H9 (cell line): ENCODE results near the gene RPS6KB1. TPM values are rescaled to one million over a fixed set of nuclear protein-coding genes. Genes with fewer than 3 reads are reported as not detected.

Experiments used
- DNase-seq: peaks from one replicate; pipeline ENCODE4 v3.0.0-alpha.2; 2017
- H2AFZ ChIP-seq: one replicate; pipeline ENCODE4 v1.6.1; 2013; ENCODE audit warnings: mild to moderate bottlenecking, low read length, control low read depth, moderate library complexity
- H2AK5ac ChIP-seq: 2 replicates; pipeline ENCODE4 v1.6.1; 2013; ENCODE audit warnings: low read length, control low read depth, mixed read lengths; ENCODE audit not compliant: insufficient read length
- H2BK120ac ChIP-seq: one replicate; pipeline ENCODE4 v1.6.1; 2013; ENCODE audit warnings: low read depth, mild to moderate bottlenecking, low read length, control low read depth, inconsistent platforms; ENCODE audit not compliant: poor library complexity, severe bottlenecking
- H2BK12ac ChIP-seq: 2 replicates; pipeline ENCODE4 v1.6.1; 2013; ENCODE audit warnings: low read length, control low read depth, mixed read lengths, low read depth; ENCODE audit not compliant: insufficient read length
- H2BK15ac ChIP-seq: 2 replicates; pipeline ENCODE4 v1.6.1; 2013; ENCODE audit warnings: low read depth, low read length, control low read depth
- H2BK20ac ChIP-seq: one replicate; pipeline ENCODE4 v1.6.1; 2013; ENCODE audit warnings: low read depth, mild to moderate bottlenecking, low read length, control low read depth, inconsistent platforms; ENCODE audit not compliant: poor library complexity, severe bottlenecking
- H2BK5ac ChIP-seq: 2 replicates; pipeline ENCODE4 v1.6.1; 2013; ENCODE audit warnings: low read length, control low read depth, mixed read lengths; ENCODE audit not compliant: insufficient read length
- H3K14ac ChIP-seq: 2 replicates; pipeline ENCODE4 v1.6.1; 2013; ENCODE audit warnings: low read length, control low read depth; ENCODE audit not compliant: insufficient read depth
- H3K18ac ChIP-seq: 2 replicates; pipeline ENCODE4 v1.6.1; 2013; ENCODE audit warnings: low read depth, mild to moderate bottlenecking, mixed read lengths, low read length, control low read depth; ENCODE audit not compliant: insufficient read length
- H3K23ac ChIP-seq: 2 replicates; pipeline ENCODE4 v1.6.1; 2013; ENCODE audit warnings: low read length, control low read depth, mixed read lengths, low read depth; ENCODE audit not compliant: insufficient read length
- H3K23me2 ChIP-seq: 2 replicates; pipeline ENCODE4 v1.6.1; 2013; ENCODE audit warnings: low read depth, mild to moderate bottlenecking, mixed read lengths, low read length, control low read depth; ENCODE audit not compliant: insufficient read length, poor library complexity, severe bottlenecking
- H3K27ac ChIP-seq: 2 replicates; pipeline ENCODE4 v1.5.1; 2013; ENCODE audit warnings: low read length, control low read depth, mixed read lengths, low read depth; ENCODE audit not compliant: insufficient read length
- H3K27me3 ChIP-seq: 2 replicates; pipeline ENCODE4 v1.6.1; 2013; ENCODE audit warnings: low read length, control low read depth, inconsistent platforms; ENCODE audit not compliant: insufficient read depth
- H3K4ac ChIP-seq: 2 replicates; pipeline ENCODE4 v1.6.1; 2013; ENCODE audit warnings: low read depth, mild to moderate bottlenecking, control low read depth, inconsistent platforms, low read length, moderate library complexity
- H3K4me1 ChIP-seq: 2 replicates; pipeline ENCODE4 v1.6.1; 2013; ENCODE audit warnings: low read length, control low read depth, inconsistent platforms; ENCODE audit not compliant: insufficient read depth
- H3K4me2 ChIP-seq: 2 replicates; pipeline ENCODE4 v1.6.1; 2013; ENCODE audit warnings: low read length, control low read depth, mixed read lengths; ENCODE audit not compliant: insufficient read length, insufficient read depth
- H3K56ac ChIP-seq: 2 replicates; pipeline ENCODE4 v1.6.1; 2013; ENCODE audit warnings: low read depth, mild to moderate bottlenecking, mixed read lengths, low read length, control low read depth; ENCODE audit not compliant: insufficient read length
- H3K79me1 ChIP-seq: 2 replicates; pipeline ENCODE4 v1.6.1; 2013; ENCODE audit warnings: low read depth, mild to moderate bottlenecking, moderate library complexity, low read length, control low read depth, inconsistent platforms; ENCODE audit not compliant: insufficient read depth, poor library complexity, severe bottlenecking
- H3K79me2 ChIP-seq: 2 replicates; pipeline ENCODE4 v1.6.1; 2013; ENCODE audit warnings: low read length, control low read depth, inconsistent platforms; ENCODE audit not compliant: insufficient read depth
- H3K9ac ChIP-seq: 2 replicates; pipeline ENCODE4 v1.6.1; 2013; ENCODE audit warnings: low read length, control low read depth, mixed read lengths; ENCODE audit not compliant: insufficient read length; ENCODE audit errors: extremely low read depth
- H3K9me3 ChIP-seq: one replicate; pipeline ENCODE4 v1.6.1; 2013; ENCODE audit warnings: low read depth, low read length, inconsistent platforms; ENCODE audit not compliant: control insufficient read depth
- H3T11ph ChIP-seq: one replicate; pipeline ENCODE4 v1.6.1; 2013; ENCODE audit warnings: mild to moderate bottlenecking, low read length, control low read depth, inconsistent platforms
- H4K20me1 ChIP-seq: one replicate; pipeline ENCODE4 v1.6.1; 2013; ENCODE audit not compliant: control insufficient read depth, insufficient read length, insufficient read depth
- H4K5ac ChIP-seq: 2 replicates; pipeline ENCODE4 v1.6.1; 2013; ENCODE audit warnings: low read depth, mild to moderate bottlenecking, mixed read lengths, low read length, control low read depth; ENCODE audit not compliant: insufficient read length
- H4K8ac ChIP-seq: replicated peaks from 2 replicates; pipeline ENCODE4 v1.6.1; 2013; ENCODE audit warnings: low read length, control low read depth, mixed read lengths, low read depth; ENCODE audit not compliant: insufficient read length
- H4K91ac ChIP-seq: 2 replicates; pipeline ENCODE4 v1.6.1; 2013; ENCODE audit warnings: low read depth, mild to moderate bottlenecking, moderate library complexity, mixed read lengths, low read length, control low read depth; ENCODE audit not compliant: insufficient read length
- H3K27ac Mint-ChIP-seq, 3 experiments: 2 replicates in 2 of 3; 3 replicates in 1 of 3; pipeline ENCODE4 v1.8.0; 2020 to 2021; ENCODE audit warnings: mixed read lengths in 3 of 3, mild to moderate bottlenecking in 1 of 3, moderate library complexity in 1 of 3
- H3K27me3 Mint-ChIP-seq: 2 replicates; pipeline ENCODE4 v1.8.0; 2021; ENCODE audit warnings: low read depth, mild to moderate bottlenecking, moderate library complexity, mixed read lengths
- H3K36me3 Mint-ChIP-seq, 3 experiments: 2 replicates in 2 of 3; 3 replicates in 1 of 3; pipeline ENCODE4 v1.8.0; 2020 to 2021; ENCODE audit warnings: low read depth in 3 of 3, mixed read lengths in 3 of 3; ENCODE audit not compliant: insufficient read depth in 1 of 3
- H3K4me1 Mint-ChIP-seq, 2 experiments: 2 replicates each; pipeline ENCODE4 v1.8.0; 2020; ENCODE audit warnings: mixed read lengths in 2 of 2
- H3K4me3 Mint-ChIP-seq, 2 experiments: 2 replicates in 1 of 2; 3 replicates in 1 of 2; pipeline ENCODE4 v1.8.0; 2020 to 2021; ENCODE audit warnings: mild to moderate bottlenecking in 2 of 2, mixed read lengths in 2 of 2, moderate library complexity in 1 of 2
- H3K9me3 Mint-ChIP-seq, 2 experiments: 2 replicates in 1 of 2; 3 replicates in 1 of 2; pipeline ENCODE4 v1.8.0; 2020; ENCODE audit warnings: mild to moderate bottlenecking in 2 of 2, mixed read lengths in 2 of 2, moderate library complexity in 1 of 2
- CTCF ChIP-seq: fragments of 200-600 bp; sonication (generic); conservative IDR thresholded peaks from 3 replicates; pipeline ENCODE4 v1.8.0; 2021; ENCODE audit warnings: antibody characterized with exemption, mild to moderate bottlenecking
- WGBS: extraction: QIAGEN DNeasy Blood & Tissue Kit; methylation state at CpG from one replicate; pipeline ENCODE4 v1.1.7; 2013; ENCODE audit warnings: missing lambda C conversion rate, low lambda C conversion rate, mixed read lengths; ENCODE audit not compliant: insufficient read length; ENCODE audit errors: extremely low coverage; 5-methylcytosine and 5-hydroxymethylcytosine counted together
- total RNA-seq: library from RNA; stranded (reverse); gene quantifications from 2 replicates; pipeline ENCODE4 v1.2.1, GENCODE V29; 2021

Gene RPS6KB1
- total RNA-seq, 1 experiment from 2014 or later, result 36.1 TPM

- no peak overlapping the region for H3K23ac ChIP-seq
- no peak overlapping the region for H3K27ac ChIP-seq
- H3K9me3 ChIP-seq, result no peaks in the 10 kb centered on the region
- Mint-ChIP-seq H3K4me1 (peaks cover 9 to 12% of the 10 kb centered on the region in 2 experiments), H3K9me3 (no peaks in the 10 kb centered on the region), H3K4me3 (no peak overlapping the region), H3K36me3 (peaks cover 20 to 29% (median 26%) of the 10 kb centered on the region in 3 experiments), H3K27ac (peak overlapping the region in 1 of 3 experiments; percentile 21; a peak in 2 of 7 replicates), H3K27me3 (no peaks in the 10 kb centered on the region)
- no peak overlapping the region for H2BK5ac ChIP-seq
- no peak overlapping the region for H4K8ac ChIP-seq
- no peak overlapping the region for H2BK20ac ChIP-seq
- H2BK12ac ChIP-seq, result no peak overlapping the region
- H4K20me1 ChIP-seq, result no peaks in the 10 kb centered on the region
- H3K27me3 ChIP-seq, result no peaks in the 10 kb centered on the region
- H3K18ac ChIP-seq, result no peak overlapping the region
- H4K91ac ChIP-seq, result no peak overlapping the region
- H3K56ac ChIP-seq, result no peak overlapping the region
- no peak overlapping the region for H3K9ac ChIP-seq
- no CpG with 5 or more reads among the region's 5 CpGs for WGBS
- no peaks in the 10 kb centered on the region for H3K79me2 ChIP-seq
- no peak overlapping the region for H3K4me2 ChIP-seq
- H2AFZ ChIP-seq, result no peak overlapping the region
- H2AK5ac ChIP-seq, result no peak overlapping the region
- peaks cover 3% of the 10 kb centered on the region; the same call in 1 of the 2 replicates for H3K4me1 ChIP-seq
- H2BK120ac ChIP-seq, result no peak overlapping the region
- no peaks in the 10 kb centered on the region for H3K79me1 ChIP-seq
- no peak overlapping the region for H3K4ac ChIP-seq
- no peak overlapping the region for H2BK15ac ChIP-seq
- TF ChIP-seq CTCF, result no peak
- no peaks in the 10 kb centered on the region for H3K23me2 ChIP-seq
- no peak overlapping the region for H3K14ac ChIP-seq
- H4K5ac ChIP-seq, result no peak overlapping the region
- no peak for DNase-seq
- H3T11ph ChIP-seq, result no peak overlapping the region
Measured at GRCh38 chr17:59858167-59858816, 34.6 kb upstream of the RPS6KB1 start.
